IMR-90 (cell line): ENCODE measurements around the gene HSPG2.

Experiments
- CTCF ChIP-seq: conservative IDR thresholded peaks from 2 replicates; pipeline ENCODE4 v1.5.1; 2012; ENCODE audit warnings: mild to moderate bottlenecking, low read depth, low read length, improper control_type of control experiment
- POLR2A ChIP-seq: IDR thresholded peaks from 2 replicates; pipeline ENCODE4 v1.6.1; 2012; ENCODE audit warnings: mild to moderate bottlenecking, low read depth, low read length

DNA sequence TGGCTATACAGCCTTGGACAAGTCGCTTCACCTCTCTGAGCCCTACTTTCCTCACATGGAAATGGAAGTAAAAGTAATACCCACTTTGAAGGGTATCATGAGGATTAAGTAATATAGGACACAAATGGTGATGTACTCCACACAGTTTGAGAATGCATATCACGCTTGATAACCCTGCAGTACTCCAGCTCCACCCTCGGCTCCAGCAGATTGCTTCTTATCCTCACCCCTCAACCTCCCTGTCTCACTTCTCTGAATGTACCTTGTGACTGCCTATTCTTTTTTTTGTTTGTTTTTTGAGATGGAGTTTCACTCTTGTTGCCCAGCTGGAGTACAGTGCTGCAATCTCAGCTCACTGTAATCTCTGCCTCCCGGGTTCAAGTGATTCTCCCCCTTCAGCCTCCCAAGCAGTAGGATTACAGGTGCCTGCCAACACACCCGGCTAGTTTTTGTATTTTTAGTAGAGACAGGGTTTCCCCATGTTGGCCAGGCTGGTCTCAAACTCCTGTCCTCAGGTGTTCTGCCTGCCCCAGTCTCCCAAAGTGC is 69.6 kb downstream of the HSPG2 start:
- TF ChIP-seq CTCF = no peak
- no peak for TF ChIP-seq POLR2A
